ENCODE measurements around the gene SAMHD1.

GRCh38 chr20:36951198-36951978 is at the start of gene SAMHD1:
- TF ChIP-seq CTCF (IDR thresholded peaks at IDR 0.05): no peak
- TF ChIP-seq RAD21 (IDR thresholded peaks at IDR 0.05; ENCODE audit: low read length): no peak
- no peak; the same call in none of the 2 replicates for TF ChIP-seq MAX (IDR thresholded peaks at IDR 0.05; ENCODE audit: low read depth)
- TF ChIP-seq USF2 (IDR thresholded peaks at IDR 0.05; ENCODE audit: borderline replicate concordance, low read depth, low read length): no peak
- no peak for TF ChIP-seq EP300 (IDR thresholded peaks at IDR 0.05; ENCODE audit: borderline replicate concordance in 1 of 2, low read depth in 1 of 2, low read length in 1 of 2)
- no peak for TF ChIP-seq YY1 (IDR thresholded peaks at IDR 0.05; ENCODE audit: low read depth)
